HG03460 (cell line): ENCODE measurements around the gene LCE3A.
"Not testable (repeated sequence)": the region's sequence is repeated elsewhere in the genome, so short reads cannot be mapped to it uniquely, and the experiment has no call there.

ENCODE experiments used
- ATAC-seq: cut with Tn5 transposase; IDR thresholded peaks from one replicate; pipeline ENCODE4 v1.9.1; 2021; ENCODE audit not compliant: unreplicated experiment

Gene LCE3A, protein sequence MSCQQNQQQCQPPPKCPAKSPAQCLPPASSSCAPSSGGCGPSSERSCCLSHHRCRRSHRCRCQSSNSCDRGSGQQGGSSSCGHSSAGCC

DNA sequence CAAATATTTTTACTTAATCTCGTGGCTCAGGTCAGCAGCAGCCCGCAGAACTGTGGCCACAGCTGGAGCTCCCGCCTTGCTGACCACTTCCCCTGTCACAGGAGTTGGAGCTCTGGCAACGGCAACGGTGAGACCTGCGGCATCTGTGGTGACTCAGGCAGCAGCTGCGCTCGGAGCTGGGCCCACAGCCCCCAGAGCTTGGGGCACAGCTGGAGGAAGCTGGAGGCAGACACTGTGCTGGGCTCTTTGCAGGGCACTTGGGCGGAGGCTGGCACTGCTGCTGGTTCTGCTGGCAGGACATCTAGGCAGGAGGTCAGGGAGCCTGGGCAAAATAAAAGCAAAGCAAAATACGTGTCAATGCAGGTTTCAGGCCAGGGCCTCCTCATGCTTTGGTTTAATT is at the start of gene LCE3A:
TSS of gene LCE3A (minus strand) at position 301 of the 400 bp plus-strand sequence. CDS start at position 301, 0 bp downstream.
- ATAC-seq: no peak

DNA sequence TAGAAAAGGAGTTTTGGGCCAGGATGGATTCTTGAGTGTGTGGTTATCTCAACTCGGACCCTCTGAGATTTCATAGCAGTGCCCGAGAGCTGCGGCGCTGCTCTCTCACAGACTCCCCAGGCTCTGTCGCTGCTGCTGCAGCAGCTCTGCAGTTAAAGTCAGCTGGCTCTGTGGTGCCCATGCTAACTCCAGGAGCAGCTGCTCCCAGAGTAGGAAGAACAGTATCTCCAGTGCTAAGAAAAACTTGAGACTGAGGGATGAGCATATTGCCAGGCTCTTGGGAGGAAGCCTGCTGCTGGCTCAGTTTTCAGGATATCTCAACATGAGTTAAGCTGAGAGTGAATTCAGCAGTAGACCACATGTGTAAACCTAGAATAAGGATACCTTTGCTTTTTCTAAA is 44.7 kb upstream of the LCE3A start:
- ATAC-seq: no peak

DNA sequence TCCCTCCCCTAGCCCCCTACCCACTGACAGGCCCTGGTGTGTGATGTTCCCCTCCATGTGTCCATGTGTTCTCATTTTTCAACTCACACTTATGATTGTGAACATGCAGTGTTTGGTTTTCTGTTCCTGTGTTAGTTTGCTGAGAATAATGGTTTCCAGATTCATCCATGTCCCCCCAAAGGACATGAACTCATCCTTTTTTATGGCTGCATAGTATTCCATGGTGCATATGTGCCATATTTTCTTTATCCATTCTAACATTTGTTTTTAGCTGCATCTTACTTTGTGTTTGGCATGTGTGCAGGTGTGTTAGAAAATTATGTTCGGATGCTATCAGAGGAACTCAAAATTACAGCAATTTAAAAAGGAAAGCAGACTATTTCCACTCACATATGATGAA is 43.3 kb upstream of the LCE3A start:
- ATAC-seq: not testable (repeated sequence)

DNA sequence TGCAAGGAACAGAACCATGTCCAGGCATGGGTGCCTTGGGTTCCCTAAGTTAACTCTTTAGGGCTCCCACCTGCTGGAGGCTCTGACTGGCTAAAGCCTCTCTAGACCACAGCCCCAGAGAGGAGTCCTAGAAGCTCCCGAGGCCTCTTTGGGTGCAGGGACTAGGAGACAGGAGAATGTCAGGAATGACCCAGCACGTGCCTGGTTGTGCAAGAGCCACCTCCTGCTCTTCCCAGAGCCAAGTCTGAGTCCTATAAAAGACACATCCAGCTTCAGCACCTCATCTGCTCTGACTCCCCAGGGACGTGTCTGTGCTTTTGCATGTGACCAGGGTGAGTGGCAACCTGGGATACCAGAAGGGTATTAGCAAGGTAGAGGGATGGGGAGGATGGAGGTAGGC is 40.2 kb upstream of the LCE3A start, which contains the start of gene LCE2D:
TSS of gene LCE2D (plus strand) at position 283 of the 400 bp plus-strand sequence. CDS start 726 bp downstream, outside the sequence.
- no peak for ATAC-seq

DNA sequence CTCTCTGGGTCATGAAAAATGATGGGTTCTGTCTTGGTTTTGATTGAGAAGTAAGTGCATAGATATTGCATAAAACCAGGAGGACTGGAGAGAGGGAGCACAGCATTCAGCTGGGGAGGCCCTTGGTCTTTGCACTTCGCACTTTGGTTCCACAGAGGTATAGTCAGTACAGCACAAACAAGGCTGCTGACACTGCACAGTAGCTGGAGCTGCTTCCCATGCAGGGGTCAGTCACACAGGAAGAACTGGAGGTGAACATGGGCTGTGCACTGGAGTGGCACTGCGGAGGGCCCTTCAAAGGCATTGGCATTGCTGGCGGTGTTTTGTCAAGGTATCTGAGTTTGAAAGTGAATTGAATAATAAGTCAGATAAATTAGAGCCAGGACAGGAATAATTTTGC is 35.7 kb upstream of the LCE3A start:
- ATAC-seq: no peak

DNA sequence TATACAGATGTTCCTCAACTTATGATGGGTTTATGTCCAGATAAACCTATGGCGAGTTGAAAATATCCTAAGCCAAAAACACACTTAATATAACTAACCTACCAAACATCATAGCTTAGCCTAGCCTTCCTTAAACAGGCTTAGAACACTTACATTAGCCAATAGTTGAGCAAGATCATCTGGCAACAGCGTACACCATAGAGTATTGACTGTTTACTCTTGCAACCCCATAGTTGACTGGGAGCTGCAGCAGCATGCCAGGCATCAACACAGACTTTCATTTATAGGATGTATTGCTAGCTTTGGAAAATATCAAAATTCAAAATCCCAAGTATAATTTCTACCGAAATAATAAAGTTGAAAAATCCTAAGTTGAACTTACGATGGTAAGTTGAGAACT is 34.8 kb upstream of the LCE3A start:
- ATAC-seq: no peak

DNA sequence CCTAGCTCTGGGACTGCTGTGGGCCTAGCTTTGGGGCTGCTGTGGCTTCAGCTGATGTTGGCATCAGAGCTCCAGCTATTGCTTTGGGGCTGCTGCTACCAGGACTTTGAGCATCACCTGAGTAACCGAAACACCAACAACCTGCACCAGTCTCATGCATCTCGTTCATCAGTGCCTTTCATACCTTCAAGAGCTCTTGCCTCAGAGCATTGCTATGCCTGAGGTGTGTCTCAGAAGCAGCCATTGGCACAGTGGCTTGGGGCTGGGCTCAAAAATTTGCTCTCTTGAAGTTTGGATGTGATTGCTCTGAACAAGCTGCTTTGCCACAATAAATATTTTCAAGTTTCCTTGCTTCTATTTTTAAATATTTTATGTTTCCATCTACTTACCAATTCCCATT is 33.6 kb upstream of the LCE3A start:
- no peak for ATAC-seq

DNA sequence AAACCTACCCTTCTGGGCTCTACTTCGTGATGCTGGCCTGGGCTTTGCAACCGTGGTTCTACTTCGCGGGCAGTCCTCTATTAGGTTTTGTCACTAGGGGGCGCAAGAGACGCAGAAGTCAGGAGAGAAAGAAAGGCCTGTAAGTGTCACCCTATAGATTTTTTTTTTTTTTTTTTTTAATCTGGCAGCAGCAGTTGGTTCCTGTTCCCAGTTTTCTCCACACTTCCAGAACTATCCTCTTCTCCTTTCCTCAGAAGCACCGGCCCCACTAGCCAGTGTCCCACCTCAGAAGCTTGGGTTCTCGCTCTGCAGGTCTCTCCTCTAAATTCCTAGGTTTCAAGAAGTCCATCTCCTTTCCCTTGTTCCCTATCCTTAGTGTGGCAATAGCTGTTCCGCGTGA is 31.2 kb upstream of the LCE3A start:
- no peak for ATAC-seq

DNA sequence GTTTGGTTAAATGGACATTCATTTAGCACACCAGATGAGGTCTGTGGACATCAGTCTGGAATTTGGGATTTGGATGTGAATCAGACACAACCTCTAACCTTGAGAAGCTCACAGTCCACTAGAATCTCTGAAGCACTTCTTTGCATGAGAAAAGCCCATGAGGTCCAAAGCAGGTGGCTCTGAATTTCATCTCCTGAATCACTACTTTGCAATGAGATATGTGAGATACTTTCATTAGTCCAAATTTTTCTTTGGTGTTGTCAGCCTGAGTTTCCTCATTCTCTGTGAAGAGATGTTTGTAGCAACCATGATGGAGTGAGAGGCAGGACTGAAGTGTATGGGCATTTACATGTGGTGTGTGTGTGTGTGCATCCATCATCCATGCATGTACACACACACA is 23.8 kb upstream of the LCE3A start:
- ATAC-seq: no peak

DNA sequence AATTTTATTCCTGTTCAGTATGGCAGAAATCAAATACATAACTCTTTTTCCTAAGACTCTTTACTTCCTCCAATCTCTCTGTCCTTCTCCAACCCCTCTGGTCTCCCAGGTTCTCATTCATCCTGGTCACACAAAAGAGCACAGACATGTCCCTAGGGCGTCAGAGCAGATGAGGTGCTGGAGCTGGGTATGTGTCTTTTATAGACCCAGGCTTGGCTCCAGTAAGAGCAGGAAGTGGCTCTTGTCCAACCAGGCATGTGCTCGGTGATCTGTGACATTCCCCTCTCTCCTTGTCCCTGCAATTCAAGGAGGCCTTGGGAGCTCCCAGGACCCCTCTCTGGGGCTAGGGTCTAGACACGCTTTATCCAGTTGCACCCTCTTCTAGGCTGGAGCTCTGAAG is 22.2 kb upstream of the LCE3A start:
- no peak for ATAC-seq

DNA sequence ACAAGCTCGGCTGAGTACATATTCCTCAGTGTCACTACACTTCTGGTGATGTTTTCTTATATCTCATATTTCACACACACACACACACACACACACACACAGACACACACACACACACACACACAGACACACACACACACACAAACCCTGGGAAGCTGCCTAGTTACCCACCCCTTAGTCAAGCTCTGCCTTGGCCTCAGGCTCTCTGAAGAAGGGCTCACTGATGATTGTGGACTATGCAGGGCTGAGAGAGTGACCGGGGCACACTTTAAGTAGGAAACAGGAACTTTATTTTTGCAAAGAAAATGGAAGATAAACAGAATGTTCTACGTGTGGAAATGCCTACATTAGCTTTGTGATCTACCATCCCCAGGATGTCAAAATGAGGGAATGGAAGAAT is 21.0 kb upstream of the LCE3A start:
- ATAC-seq: no peak

DNA sequence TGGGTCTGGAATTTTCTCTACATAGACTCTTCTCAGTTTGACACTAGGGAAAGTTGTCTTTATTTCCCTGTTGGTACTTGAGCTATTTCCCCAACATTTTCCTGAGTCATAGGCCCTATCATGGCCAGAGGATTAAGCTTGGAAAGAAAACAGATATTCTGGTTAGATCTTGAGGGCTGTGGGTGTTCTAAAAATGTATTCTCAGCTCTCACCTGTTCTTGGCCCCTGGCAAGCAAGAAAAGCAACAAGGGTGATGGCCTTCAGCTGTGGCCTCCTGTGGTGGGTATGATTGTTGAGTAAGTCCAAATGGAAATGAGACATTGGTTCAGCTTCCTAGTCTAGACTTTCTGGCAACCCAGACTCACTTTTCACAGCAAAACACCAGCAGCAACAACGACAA is 17.4 kb upstream of the LCE3A start:
- ATAC-seq: no peak

DNA sequence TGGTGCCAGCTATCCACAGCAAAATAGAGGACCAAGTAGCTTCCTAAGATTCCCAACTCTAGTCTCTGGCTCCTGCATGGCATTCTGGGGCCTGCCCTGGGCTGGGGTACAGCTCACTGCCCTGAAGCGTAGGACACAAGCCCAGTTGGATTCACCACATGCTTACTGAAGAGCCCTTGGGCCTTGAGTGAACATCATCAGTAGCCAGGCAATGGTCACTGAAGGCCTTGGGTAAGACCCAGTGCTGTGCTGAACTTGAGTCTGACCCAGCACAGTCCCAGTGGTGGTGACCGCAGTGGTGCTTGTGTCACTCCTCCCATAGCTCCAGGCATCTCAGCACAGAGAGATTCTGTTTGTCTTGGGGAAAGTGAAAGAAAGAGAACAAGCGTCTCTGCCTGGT is 7.7 kb upstream of the LCE3A start:
- ATAC-seq: no peak

DNA sequence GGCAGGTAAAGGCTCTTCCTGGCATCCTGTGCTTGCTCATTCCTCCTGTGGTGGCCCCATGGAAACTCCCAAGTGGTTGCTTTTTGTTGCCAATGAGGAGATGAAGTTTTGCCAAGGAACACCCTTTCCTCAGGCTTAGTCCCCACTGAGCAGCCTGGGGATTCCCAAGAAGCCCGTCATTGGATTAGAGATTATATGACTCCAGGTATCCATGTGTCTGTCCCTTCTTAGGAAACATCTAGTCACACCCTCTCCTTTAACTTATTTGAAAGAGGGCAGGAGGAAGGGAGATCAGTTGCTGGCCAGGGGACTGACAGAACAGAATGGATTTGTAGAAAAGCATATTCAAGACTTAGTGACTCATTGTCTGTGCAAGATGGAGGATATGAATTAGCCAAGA is 3.8 kb upstream of the LCE3A start:
- ATAC-seq: no peak

DNA sequence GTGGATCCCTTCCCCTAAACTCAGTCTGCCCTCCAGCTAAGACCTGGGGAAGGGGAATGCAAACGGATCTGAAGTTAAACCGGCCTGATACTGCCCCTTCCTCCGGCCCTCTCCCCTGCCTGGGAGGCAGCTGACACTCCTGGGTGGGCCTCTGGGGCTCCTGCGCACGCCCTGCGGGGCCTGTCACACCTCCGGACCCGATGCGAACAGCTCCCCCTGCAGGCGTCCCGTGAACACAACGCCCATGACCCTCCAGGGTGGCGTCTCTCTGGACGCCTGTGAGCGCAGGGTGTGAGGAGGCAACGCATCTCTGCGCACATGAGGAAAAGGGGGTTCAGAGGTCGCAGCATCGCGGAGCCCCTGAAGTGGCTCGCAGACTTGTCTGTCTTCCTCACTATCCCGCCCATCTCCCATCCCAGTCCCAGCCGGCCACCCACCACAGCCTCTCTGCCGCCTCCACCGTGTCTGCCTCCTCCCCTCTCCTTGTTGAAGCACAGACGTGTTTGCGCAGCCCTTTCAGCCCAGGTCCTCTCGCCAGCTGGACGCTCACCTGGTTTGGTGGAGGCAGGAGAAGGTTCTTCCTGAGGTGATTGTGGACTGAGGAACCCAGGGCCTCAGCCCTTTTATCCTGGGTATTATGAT is 421 bp upstream of the LCE3A start:
- ATAC-seq: no peak

DNA sequence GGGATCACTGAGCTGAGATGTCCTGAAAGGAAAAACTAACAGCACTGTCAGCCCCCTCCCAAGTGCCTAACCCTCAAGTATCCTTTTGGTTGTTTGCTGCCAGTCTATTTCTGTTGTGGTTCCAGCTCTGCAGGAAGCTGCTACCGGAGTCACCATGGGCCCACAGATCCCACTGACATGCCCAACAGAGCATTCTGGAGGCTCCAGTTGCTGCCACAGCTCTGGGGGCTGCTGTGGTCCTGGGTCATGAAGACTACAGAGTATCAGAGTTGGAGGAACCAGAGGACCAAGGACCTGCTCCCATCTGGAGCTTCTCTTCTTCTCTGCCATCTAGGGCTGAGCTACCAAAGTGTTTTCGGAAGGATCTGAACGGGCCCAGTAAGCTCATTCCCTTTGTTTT is 910 bp downstream of the LCE3A start:
- no peak for ATAC-seq

DNA sequence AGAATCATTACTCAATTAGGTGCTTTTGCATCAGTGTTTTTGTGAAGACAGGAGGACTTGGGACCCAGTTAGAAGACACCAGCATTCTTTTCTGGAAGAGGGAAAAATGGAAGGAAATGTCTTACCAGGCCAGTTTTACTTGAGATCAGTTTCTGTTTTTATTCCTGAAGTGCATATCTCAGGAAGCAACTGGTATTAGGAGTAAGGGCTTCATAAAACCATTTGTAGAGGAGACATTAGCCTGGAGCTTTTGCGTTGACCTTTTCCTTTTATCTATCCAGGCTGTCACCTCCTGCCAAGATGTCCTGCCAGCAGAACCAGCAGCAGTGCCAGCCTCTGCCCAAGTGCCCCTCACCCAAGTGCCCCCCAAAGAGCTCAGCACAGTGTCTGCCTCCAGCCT is 9.4 kb downstream of the LCE3A start, which contains the start of gene LCE3B:
TSS of gene LCE3B (plus strand) at position 301 of the 400 bp plus-strand sequence. CDS start at position 301, 0 bp downstream.
- no peak for ATAC-seq

DNA sequence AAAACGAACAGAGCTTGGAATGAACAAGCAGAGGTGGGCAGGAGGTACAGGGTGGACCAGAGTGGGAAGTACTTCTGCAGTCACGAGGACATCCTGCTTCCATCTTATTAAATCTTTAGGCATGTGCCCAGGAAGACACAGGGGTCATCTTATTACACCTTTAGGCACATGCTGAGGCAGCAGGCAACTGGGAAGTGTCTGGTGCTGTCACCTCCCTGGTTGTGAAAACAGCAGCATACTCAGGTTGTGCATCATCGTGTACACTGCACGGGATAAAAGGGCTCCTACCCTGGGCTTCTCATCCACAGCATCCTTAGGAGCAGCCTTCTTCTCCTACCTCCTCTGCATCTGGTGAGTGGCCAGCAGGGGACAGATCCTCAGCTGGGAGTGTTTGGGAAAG is 23.0 kb downstream of the LCE3A start, which contains the start of gene LCE3C:
TSS of gene LCE3C (plus strand) at position 301 of the 400 bp plus-strand sequence. CDS start 498 bp downstream, outside the sequence.
- ATAC-seq: no peak

DNA sequence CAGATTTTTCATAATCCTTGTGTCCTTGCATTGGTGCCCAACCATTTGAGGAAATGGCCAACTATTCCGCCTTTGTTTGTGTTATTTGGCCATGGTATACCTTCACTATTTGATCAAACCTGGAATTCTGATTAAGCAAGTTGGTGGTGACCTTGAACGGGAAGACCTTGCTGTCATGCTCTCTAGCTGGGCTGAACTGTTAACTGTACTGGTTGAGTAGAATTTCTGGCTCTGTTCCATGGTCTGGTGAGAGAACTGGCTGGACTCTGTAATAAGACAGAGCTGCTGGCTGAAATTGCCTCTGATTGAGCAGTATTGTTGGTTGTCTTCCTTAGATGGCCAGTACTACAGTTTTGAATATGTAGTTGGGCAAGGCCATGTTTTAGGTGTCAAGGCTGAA is 25.9 kb downstream of the LCE3A start:
- no peak for ATAC-seq

DNA sequence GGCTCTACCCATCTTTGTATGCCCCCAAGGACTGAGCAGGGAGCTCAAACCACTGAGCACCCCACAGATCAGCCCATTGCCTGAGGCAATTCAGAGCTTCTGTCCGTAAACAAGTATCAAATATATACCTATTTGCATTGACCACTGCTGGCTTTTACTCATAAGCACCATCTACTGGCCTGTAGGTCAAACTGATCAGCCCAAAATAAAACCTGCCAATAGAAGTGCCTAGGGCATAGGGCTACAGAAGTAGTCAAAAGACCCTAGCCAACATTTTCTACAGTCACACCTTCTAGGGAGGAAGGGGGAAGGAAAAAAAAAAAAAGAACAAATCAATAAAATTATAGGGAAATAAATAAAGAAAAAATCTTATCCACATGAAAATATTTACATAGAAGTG is 37.3 kb downstream of the LCE3A start:
- no peak for ATAC-seq

DNA sequence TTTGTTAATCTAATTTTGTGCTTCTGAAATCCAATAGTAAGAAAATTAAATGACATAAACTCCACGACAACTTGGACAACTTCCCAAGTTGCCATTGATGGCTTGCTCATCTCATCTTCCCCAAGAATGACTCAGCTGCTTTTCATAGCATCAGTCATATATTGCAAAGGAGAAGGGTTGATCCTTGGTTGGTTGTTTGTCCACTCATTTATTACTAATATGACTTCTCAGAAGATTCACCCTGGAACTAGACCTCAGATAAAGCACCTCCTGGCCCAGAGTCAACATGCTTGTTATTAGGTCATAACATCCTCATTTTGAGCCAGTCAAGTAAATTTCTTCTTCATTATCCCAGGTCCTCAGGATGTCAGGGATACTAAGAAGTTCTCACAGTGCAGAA is 40.3 kb downstream of the LCE3A start:
- no peak for ATAC-seq

DNA sequence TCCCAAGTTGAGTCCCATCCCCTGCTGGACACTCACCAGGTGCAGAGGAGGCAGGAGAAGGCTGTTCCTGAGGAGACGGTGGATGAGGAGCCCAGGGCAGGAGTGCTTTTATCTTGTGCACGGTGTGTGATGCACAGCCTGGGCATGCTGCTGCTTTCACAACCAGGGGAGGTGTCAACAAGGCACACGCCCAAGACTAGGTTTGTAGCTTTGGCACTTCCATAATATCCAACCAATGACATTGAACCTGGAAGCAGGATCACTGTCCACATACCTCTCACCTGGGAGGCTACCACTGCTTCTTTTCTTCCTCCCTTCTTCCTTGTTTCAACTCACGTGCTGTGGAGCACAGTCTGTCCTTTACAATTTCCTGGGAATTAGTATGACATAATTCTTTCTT is 42.5 kb downstream of the LCE3A start, which contains the start of gene LCE3D:
TSS of gene LCE3D (minus strand) at position 84 of the 400 bp plus-strand sequence. CDS start 580 bp downstream, outside the sequence.
- no peak for ATAC-seq

DNA sequence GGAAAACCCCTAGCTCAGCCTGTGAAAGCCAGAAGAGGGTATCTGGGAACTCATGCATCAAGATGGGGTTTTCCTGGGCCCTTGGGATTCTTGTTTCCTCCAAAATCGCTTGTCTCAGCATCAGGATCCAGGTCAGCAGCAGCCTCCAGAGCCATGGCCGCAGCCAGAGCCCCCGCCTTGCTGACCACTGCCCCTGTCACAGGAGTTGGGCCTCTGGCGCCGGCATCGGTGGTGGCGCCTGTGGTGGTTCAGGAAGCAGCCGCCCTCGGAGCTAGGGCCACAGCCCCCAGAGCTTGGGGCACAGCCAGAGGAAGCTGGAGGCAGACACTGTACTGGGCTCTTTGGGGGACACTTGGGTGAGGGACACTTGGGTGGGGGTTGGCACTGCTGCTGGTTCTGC is 43.4 kb downstream of the LCE3A start:
- ATAC-seq: not testable (repeated sequence)
